Fibroblast of villous mesenchyme (primary cell): ENCODE data around the gene SMR3B. TPM values are rescaled to one million over a fixed set of nuclear protein-coding genes. Genes with fewer than 3 reads are reported as not detected.

ENCODE experiments used
- DNase-seq: peaks from one replicate; pipeline ENCODE4 v3.0.0-alpha.2; 2010; ENCODE audit warnings: low read depth
- H3K4me3 ChIP-seq: 2 replicates; pipeline ENCODE4 v1.5.1; 2011; ENCODE audit warnings: low read depth, mild to moderate bottlenecking, low read length
- total RNA-seq: library from RNA; depleted of rRNA; stranded (reverse); fragments of >200 nt; gene quantifications from 2 replicates; pipeline ENCODE4 v1.2.3, GENCODE V29; 2012
- TF ChIP-seq, protein P1 (sequence below): IDR thresholded peaks from 2 replicates; pipeline ENCODE4 v1.5.1; 2012; ENCODE audit warnings: low read depth, mild to moderate bottlenecking, low read length; ENCODE audit not compliant: insufficient read depth

Gene SMR3B
- total RNA-seq, result not detected in 2 replicates

DNA sequence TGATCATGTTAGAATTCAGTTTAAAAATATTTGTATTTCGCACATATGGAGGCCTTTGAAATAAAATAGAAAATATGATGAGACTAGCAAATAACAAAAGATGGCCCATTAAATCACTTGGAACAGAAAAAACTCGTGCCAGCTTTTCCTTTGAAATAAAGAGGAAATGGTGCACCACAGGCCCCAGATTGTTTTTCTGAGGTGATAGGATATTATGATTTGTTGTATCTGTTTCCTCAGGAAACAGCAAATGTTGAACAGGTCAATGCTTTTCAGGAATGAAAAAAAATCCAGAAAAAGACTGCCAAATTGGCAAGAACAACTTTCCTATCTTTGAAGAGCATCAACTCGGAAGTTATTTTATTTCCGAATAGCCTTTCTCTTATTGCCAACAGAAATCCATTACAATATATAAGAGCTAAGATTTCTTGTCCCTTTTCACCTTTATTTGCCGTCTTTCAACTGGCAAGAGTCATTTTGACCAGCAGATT lies at the start of gene SMR3B:
TSS of gene SMR3B (plus strand) at position 441 of the 491 bp plus-strand sequence. CDS start 1,380 bp downstream, outside the sequence.
- DNase-seq, result no peak
- H3K4me3 ChIP-seq, result no peak within 1 kb of the TSS
- TF ChIP-seq, protein P1, sequence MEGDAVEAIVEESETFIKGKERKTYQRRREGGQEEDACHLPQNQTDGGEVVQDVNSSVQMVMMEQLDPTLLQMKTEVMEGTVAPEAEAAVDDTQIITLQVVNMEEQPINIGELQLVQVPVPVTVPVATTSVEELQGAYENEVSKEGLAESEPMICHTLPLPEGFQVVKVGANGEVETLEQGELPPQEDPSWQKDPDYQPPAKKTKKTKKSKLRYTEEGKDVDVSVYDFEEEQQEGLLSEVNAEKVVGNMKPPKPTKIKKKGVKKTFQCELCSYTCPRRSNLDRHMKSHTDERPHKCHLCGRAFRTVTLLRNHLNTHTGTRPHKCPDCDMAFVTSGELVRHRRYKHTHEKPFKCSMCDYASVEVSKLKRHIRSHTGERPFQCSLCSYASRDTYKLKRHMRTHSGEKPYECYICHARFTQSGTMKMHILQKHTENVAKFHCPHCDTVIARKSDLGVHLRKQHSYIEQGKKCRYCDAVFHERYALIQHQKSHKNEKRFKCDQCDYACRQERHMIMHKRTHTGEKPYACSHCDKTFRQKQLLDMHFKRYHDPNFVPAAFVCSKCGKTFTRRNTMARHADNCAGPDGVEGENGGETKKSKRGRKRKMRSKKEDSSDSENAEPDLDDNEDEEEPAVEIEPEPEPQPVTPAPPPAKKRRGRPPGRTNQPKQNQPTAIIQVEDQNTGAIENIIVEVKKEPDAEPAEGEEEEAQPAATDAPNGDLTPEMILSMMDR, result no peak

DNA sequence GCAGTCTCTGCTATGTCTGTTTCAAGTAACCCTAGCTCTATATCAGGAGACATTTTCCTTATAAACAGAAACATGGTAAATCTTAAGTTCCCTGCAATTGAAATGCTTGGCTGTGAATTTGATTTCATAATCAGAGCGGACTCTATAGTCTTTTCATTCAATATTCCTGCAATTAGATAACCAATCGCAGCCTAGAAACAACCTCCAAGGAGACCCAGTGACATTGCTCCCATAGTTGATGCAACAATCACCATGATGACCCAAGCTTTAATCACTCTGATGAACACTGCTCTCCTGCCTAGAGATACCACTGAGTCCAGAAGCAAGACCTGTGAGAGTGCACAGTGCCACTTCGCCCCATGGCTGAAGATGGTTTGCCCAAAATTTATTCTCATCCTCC lies 48.2 kb upstream of the SMR3B start, which contains the start of gene CABS1:
TSS of gene CABS1 (plus strand) at position 301 of the 400 bp plus-strand sequence. CDS start at position 360, 59 bp downstream.
- TF ChIP-seq, protein P1, result no peak
- no peak within 1 kb of the TSS for H3K4me3 ChIP-seq
- no peak for DNase-seq

DNA sequence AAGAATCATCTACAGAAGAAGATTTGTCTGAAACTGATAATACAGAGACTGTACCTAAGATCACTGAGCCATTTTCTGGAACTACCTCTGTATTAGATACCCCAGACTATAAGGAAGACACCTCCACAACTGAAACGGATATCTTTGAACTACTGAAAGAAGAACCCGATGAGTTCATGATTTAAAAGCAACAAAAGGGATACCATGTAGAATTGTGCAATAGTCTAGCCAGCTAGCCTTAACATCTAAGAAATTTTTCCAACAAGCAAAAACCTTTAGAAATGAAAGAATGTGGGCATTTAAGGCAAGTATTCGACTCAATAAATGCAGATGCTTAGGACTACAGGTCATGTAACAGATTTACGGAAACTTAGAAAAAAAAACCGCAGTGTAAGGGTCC lies 46.9 kb upstream of the SMR3B start:
- TF ChIP-seq, protein P1, result no peak
- no peak overlapping the region for H3K4me3 ChIP-seq
- DNase-seq, result no peak

DNA sequence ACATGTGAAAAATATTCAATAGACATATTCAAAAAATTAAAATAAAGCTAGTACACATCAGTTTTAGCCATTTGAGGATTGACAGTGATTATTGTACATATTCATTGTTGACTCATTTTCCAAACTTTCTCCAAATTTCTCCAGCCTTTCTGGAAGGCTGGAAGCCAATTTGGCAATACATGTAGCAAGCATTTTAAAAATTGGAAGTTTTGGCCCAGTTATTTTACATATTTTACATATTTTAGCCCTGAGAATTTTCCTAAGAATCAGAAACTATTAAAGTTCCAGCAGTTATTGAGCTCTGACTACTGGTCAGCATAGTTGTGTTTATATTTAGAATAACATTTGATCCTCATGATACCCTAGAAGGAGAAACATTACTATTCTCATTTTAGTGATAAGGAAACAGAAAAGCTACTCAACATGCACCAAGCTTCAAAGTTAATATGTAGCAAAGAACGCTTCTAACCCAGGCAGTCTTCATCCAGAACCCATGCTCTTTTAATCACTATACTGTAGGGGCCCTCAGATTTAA lies 45.0 kb upstream of the SMR3B start:
- no peak overlapping the region for H3K4me3 ChIP-seq
- TF ChIP-seq, protein P1, result no peak
- no peak for DNase-seq

DNA sequence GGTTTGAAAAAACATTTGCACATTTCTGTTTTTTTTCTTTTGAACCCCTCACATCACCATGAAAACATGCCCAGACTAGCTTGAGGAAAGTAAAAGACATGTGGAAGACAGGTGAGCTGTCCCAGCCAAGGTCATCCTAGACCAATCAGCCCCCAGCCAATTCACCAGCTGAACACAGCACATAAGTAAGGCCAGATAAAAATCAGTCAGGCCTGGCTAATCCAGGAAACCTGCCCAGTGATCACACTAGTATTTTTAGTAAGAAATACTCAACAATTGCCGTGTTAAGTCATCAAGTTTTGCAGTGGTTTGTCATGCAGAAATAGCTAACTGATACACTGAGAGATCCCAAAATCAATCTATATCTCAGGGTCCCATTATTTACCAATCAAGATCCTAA lies 26.7 kb upstream of the SMR3B start:
- TF ChIP-seq, protein P1, result no peak
- H3K4me3 ChIP-seq, result no peak overlapping the region
- DNase-seq, result no peak

DNA sequence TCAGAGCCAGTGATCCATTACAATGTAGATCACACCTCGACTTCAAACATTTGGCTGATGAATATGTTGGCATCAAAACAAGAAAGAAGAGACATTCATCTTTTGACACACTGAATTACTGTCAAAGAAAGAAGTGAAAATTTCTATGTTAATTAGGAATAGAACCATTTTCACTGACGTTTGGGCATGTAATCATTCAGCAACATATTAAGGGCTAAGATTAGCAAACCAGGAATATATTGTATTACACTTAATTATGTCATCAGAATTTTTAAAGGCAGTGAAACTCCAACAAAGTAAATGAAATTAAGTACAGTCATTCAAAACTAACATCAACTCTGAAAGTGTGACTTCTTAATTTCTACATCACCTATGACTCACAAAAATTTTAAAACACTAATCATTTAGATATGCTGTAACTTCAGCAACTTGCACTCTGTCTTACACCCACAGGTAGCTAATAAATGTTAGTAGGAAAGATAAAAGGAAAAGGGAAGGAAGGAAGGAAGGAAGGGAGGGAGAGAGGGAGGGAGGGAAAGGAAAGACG lies 23.7 kb upstream of the SMR3B start:
- TF ChIP-seq, protein P1, result no peak
- H3K4me3 ChIP-seq, result no peak overlapping the region
- DNase-seq, result no peak
